Neutrophil (primary cell): ENCODE data around the gene SH3RF3.

Source experiments
- H3K27ac ChIP-seq: fragments of 200-600 bp; sonication (generic); 2 replicates; pipeline ENCODE4 v1.5.1; 2016; ENCODE audit warnings: mild to moderate bottlenecking, moderate library complexity
- H3K27me3 ChIP-seq: fragments of 200-600 bp; sonication (generic); 2 replicates; pipeline ENCODE4 v1.6.0; 2016; ENCODE audit warnings: mild to moderate bottlenecking
- H3K36me3 ChIP-seq: fragments of 200-600 bp; sonication (generic); 2 replicates; pipeline ENCODE4 v1.5.1; 2017
- H3K4me1 ChIP-seq, 2 experiments: fragments of 200-600 bp in 1 of 2; sonication (generic) in 1 of 2; 1 replicate in 1 of 2; 2 replicates in 1 of 2; pipeline versions ENCODE4 v1.5.1 to v1.6.1; 2013 to 2016; ENCODE audit warnings: low read depth in 1 of 2, low read length in 1 of 2, mild to moderate bottlenecking in 1 of 2, moderate library complexity in 1 of 2; ENCODE audit not compliant: control insufficient read depth in 1 of 2, insufficient read depth in 1 of 2
- H3K4me3 ChIP-seq, 2 experiments: fragments of 200-600 bp in 1 of 2; sonication (generic) in 1 of 2; 1 replicate in 1 of 2; 2 replicates in 1 of 2; pipeline ENCODE4 v1.5.1; 2013 to 2016; ENCODE audit warnings: low read depth in 1 of 2, low read length in 1 of 2, mild to moderate bottlenecking in 1 of 2, moderate library complexity in 1 of 2
- H3K9me3 ChIP-seq: fragments of 200-600 bp; sonication (generic); 2 replicates; pipeline ENCODE4 v1.5.1; 2016
- TF ChIP-seq, protein P1 (sequence below): fragments of 200-600 bp; sonication (generic); IDR thresholded peaks from 2 replicates; pipeline ENCODE4 v1.5.1; 2016; ENCODE audit warnings: antibody characterized with exemption

The SH3RF3 gene

GRCh38 chr2:109339519-109339966 is 210.5 kb downstream of the SH3RF3 start:
- Histone ChIP-seq H3K36me3 (no peaks in the 10 kb centered on the region), H3K27ac (no peak overlapping the region), H3K9me3 (no peaks in the 10 kb centered on the region), H3K27me3 (peaks cover 19% of the 10 kb centered on the region), H3K4me1 (peaks cover 11 to 20% of the 10 kb centered on the region in 2 experiments), H3K4me3 (no peak overlapping the region)
- TF ChIP-seq, protein P1, sequence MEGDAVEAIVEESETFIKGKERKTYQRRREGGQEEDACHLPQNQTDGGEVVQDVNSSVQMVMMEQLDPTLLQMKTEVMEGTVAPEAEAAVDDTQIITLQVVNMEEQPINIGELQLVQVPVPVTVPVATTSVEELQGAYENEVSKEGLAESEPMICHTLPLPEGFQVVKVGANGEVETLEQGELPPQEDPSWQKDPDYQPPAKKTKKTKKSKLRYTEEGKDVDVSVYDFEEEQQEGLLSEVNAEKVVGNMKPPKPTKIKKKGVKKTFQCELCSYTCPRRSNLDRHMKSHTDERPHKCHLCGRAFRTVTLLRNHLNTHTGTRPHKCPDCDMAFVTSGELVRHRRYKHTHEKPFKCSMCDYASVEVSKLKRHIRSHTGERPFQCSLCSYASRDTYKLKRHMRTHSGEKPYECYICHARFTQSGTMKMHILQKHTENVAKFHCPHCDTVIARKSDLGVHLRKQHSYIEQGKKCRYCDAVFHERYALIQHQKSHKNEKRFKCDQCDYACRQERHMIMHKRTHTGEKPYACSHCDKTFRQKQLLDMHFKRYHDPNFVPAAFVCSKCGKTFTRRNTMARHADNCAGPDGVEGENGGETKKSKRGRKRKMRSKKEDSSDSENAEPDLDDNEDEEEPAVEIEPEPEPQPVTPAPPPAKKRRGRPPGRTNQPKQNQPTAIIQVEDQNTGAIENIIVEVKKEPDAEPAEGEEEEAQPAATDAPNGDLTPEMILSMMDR = no peak

- H3K27ac ChIP-seq = no peak overlapping the region
- H3K4me3 ChIP-seq = no peak overlapping the region
- no peaks in the 10 kb centered on the region for H3K36me3 ChIP-seq
- peaks cover 5 to 11% of the 10 kb centered on the region in 2 experiments for H3K4me1 ChIP-seq
- H3K27me3 ChIP-seq = peaks cover 19% of the 10 kb centered on the region
- no peaks in the 10 kb centered on the region for H3K9me3 ChIP-seq
- TF ChIP-seq, protein P1 = no peak
Measured at GRCh38 chr2:109340381-109340780, 211.4 kb downstream of the SH3RF3 start.

DNA sequence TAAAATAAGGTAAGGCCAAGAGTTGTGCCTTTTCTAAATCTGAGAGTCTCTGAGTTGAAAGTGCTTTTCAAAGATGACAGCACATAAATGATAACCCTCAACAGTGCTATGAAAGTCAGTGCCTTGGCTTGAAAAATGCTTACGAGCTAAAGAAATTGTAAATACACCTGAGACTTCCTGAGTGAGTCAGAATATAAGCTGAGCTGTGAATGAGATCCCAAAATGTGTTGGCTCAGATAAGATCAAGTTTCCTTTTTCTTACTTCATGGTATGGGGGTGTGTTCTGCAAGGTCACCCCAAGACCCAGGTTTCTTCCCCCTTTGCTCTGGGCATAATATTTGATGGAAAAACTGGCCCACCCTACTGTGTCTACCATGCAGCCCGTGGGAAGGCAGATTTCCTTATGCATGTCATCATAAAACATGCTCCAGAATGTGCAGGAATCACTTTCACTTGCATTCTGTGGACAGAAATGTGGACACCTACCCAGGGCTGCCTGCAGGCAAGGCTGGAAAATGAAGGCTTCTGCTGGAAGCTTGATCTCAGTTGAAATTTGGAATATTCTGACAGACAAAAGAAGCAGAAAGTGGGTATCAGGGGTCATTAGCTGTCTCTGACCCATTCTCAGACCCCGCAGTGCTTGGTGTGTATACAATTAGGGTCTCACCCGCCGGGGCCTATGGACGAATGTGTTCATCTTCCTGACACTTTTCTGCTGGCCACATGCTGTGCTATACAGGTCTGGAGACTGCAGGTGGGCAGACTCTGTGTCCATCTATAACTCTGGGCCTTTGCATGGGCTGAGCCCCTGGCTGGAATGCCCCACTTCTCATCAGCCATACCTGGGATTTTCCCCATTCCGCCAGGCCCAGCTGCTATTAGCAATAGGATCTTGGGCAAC is 212.6 kb downstream of the SH3RF3 start:
- Histone ChIP-seq H3K36me3 (no peaks in the 10 kb centered on the region), H3K27ac (no peak overlapping the region), H3K4me1 (no peaks in the 10 kb centered on the region), H3K4me3 (no peak overlapping the region), H3K27me3 (peaks cover 11% of the 10 kb centered on the region), H3K9me3 (no peaks in the 10 kb centered on the region)
- TF ChIP-seq, protein P1 = no peak

DNA sequence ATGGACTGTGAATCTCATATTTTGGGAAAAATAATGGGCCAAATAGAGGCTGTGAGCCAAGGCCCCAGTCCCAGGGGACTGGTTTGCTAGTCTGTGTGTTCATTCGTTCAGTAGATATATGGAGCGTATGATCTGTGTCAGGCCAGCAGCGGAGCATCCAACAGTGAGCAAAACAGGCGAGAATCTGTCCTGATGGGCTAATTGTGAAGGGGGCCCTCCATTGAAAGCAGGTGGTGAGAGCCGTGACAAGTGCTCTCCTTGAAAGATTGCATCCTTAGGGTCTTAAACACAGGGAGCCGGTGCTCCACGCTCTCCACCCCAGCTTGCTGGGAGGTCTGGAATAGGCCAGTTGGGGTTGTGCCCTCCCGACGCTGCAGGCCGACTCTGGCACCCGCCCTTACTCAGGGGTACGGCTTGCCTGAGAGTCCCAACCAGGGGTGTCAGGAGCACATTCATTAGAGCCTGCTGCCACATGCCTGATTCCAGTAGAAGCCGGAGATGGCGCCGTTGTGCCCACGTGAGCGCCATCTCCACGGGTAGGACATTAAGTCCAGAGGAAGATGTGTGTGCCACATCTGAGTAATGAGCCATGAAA is 213.3 kb downstream of the SH3RF3 start:
- peaks cover 3% of the 10 kb centered on the region for H3K27me3 ChIP-seq
- no peak overlapping the region for H3K4me3 ChIP-seq
- H3K9me3 ChIP-seq = no peaks in the 10 kb centered on the region
- H3K36me3 ChIP-seq = no peaks in the 10 kb centered on the region
- TF ChIP-seq, protein P1 = no peak
- no peak overlapping the region for H3K27ac ChIP-seq
- no peaks in the 10 kb centered on the region for H3K4me1 ChIP-seq

- no peaks in the 10 kb centered on the region for H3K4me1 ChIP-seq
- H3K27ac ChIP-seq = no peak overlapping the region
- no peaks in the 10 kb centered on the region for H3K9me3 ChIP-seq
- TF ChIP-seq, protein P1 = no peak
- H3K27me3 ChIP-seq = peaks cover 4% of the 10 kb centered on the region
- H3K4me3 ChIP-seq = no peak overlapping the region
- H3K36me3 ChIP-seq = no peaks in the 10 kb centered on the region
Measured at GRCh38 chr2:109342930-109343329, 213.9 kb downstream of the SH3RF3 start.
